Activated naive CD8-positive, alpha-beta T cell treated with anti-CD3 and anti-CD28 coated beads, Interleukin-2, amount 50 U/mL, for 16 hours (primary cell): ENCODE data around the gene RAB3B.

Experiments
- DNase-seq: peaks from one replicate; pipeline ENCODE4 v3.0.0-alpha.2; 2020; ENCODE audit warnings: low read depth, low spot score

Gene RAB3B

DNA sequence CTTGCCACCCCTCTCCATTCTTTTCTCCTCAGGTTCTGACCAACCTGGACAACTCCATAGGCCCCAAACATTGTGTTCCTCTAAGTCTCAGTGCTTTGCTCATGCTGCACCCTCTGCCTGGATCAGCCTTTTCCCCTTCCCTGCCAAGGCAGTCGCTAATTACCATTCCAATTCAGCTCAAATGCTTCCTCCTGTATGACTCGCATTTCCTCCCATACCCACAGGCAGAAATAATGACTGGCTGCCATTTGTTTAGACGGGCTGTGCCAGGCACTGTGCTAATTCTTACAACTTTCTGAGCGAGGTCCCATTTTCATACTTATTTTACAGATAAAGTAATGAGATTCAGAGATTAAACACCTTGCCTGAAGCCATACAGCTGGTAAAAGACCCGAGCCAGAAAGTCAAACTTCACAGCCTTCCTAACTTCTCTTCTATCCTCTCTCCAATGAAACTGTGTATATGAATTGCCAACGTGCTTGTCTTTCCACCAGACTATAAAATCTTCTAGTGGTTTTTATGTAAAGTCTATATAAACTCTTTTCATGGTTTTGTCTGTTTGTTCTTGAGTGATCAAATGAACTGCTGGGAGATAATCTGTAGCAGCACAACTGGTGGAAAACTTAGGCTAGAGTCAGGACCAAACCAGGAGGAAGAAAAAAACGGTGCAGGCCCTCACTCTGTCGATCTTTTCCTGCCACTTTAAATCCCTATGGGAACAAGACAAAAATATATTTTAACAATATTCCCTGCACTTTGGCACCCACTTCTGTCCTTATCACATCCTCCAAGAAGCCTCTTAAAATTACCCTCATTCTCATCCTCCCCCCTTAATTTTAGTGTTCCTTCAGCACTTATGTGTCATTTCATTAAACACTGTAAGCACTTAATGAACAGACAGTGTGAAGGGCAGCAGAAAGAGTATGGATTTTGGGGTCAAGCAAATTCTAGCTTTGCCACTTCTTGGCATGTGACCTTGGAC is 33.7 kb downstream of the RAB3B start:
- DNase-seq, result no peak

- no peak for DNase-seq
These were observed 34.5 kb downstream of the RAB3B start for GRCh38 chr1:51955797-51956527.

GRCh38 chr1:51954783-51955182 is 35.7 kb downstream of the RAB3B start:
- no peak for DNase-seq

- no peak for DNase-seq
These were observed 37.4 kb downstream of the RAB3B start for GRCh38 chr1:51953079-51953478.

DNA sequence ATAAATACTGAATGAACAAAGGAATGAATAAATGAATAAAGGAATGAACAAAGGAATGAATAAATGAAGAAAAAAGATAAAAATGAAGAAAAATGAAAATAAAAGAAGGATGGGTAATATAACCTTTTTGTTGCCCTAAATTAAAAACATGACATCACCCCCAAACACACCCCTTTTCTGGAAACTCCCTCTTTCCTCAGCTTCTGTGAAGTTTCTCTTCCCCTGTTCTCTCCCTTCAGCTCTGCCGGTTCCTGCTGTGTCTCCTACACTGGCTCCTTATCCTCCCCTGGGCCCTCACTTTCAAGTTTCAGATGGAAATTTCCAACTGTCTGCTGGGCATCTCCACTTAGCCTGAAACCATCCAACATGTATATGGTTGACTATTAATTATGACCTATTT is 37.9 kb downstream of the RAB3B start:
- DNase-seq, result no peak

DNA sequence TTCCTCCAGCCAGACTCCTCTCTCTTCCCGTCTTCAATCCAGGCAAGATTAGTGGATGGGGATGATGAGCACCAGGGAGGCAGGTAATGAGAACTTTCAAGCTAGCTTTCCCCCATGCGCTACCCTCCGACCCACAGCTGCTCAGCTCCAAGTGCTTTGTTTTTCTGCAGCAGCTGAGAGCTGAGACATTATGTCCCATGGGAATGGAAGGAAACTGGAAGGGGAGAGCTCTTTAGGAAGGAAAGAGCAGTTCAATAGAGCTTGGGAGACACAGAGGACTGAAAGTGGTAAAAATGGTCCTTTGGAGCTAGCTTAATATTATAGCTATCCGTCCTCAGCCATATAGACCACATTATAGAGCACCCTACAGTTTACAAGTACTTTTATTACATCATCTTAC is 39.8 kb downstream of the RAB3B start:
- no peak for DNase-seq

DNA sequence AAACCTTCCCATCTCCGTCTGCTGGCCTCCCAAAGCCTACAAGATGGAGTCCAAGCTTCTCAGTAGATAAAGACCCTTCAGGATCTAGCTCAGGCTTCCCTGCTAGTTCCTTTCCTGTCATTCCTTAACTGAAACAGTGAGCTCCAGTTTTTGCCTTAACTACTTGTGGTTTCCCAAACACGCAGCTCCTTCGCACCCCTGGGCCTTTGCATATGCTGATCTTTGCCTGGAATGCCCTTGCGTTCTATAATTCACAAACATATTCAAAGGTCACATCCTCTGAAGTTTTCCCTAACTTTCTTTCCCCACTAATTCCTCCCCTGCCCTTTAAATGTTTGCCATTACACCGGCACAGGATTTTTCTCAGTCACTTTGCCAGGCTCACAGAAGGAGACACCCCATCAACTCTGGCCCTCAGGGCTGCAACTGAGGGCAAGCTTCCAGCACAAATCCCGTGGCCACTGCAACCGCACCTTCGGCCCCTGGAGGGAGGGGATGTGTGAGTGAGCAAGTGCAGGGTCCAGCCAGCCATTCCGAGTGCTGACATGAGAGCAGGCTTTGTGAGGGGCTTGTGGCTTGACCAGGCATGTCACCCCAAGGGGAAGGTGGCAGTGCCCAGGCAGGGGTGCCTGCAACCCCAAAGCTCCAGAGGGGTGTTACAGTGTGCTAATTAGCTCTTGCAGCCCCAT is 41.3 kb downstream of the RAB3B start:
- no peak for DNase-seq

DNA sequence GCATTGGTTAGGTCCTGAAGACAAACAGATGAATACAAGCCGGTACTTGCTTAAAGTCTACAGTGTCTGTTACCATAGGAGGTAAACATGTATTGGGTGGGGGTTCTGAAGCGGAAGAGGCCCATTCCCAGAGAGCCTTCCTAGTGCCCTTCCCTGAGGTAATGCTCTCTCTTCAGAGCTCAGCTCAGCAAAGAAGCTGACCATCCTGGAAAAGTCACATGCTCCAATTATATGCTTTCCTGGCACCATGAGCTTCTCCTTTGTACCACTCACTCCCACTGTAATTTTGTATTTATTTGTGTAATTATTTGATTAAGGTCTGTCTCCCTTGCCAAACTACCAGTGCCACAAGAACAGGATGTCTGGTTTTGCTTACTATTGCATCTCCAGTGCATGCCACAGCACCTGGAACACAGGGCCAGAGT is 42.0 kb downstream of the RAB3B start:
- no peak for DNase-seq

- DNase-seq, result no peak
These were observed 44.2 kb downstream of the RAB3B start for GRCh38 chr1:51946300-51946699.

GRCh38 chr1:51945591-51945990 is 44.9 kb downstream of the RAB3B start:
- DNase-seq, result no peak

- no peak for DNase-seq
These were observed 48.2 kb downstream of the RAB3B start for GRCh38 chr1:51942281-51942680.

- no peak for DNase-seq
These were observed 49.0 kb downstream of the RAB3B start for GRCh38 chr1:51941528-51941927.

- no peak for DNase-seq
These were observed 53.4 kb downstream of the RAB3B start for GRCh38 chr1:51937112-51937511.

DNA sequence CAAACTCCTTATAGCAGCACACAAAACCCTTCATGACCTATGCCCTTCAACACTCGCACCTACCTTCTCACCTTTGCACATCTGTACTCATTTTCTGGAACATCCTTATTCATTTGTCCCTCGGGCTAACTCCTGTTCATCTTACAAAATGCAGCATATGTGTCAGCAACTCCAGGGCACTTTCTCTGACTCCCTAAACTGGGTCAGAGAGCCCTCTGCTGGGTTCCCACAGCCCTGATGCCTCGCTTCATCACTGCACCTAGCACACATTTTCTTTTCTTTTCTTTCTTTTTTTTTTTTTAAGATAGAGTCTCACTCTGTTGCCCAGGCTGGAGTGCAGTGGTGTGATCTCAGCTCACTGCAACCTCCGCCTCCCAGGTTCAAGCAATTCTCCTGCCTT is 54.0 kb downstream of the RAB3B start:
- no peak for DNase-seq

DNA sequence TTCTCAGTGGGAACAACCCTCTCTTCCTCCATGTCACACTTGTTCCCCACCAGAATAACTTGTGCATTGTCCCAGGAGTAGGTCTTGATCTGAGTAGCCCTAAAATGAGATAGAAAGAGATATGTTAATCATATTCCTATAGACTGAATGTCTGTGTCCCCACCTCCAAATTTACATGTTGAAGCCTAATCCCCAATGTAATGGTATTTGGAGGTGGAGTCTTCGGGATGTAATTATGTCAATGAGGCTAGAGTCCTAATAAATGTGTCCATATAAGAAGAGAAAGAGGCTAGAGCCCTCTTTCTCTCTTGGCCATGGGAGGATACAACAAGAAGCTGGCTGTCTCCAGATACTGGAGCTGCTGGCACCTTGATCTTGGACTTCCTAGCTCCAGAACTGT is 57.2 kb downstream of the RAB3B start:
- DNase-seq, result no peak

GRCh38 chr1:51930329-51930728 is 60.2 kb downstream of the RAB3B start:
- no peak for DNase-seq

- no peak for DNase-seq
These were observed 61.6 kb downstream of the RAB3B start for GRCh38 chr1:51928896-51929295.

DNA sequence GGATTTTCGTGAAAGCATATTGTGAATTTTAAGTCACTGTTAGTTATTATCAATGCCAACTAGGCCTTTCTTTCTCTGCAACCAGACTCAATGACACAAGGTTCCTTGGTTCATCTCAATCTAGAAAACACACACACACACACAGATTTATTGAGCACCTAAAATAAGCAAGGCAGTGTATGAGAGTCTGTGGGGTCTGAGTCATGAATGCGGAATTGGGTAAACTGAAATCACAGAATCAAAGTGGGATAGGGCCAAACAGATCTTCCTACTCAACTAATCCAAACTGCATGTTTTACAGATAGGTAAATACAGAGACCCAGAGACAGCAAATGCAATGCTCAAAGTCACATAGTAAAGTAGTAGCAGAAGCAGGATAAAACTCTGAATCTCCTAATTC is 63.5 kb downstream of the RAB3B start:
- no peak for DNase-seq

- DNase-seq, result no peak
These were observed 64.2 kb downstream of the RAB3B start for GRCh38 chr1:51926171-51926812.

GRCh38 chr1:51924455-51924854 is 66.0 kb downstream of the RAB3B start:
- no peak for DNase-seq

DNA sequence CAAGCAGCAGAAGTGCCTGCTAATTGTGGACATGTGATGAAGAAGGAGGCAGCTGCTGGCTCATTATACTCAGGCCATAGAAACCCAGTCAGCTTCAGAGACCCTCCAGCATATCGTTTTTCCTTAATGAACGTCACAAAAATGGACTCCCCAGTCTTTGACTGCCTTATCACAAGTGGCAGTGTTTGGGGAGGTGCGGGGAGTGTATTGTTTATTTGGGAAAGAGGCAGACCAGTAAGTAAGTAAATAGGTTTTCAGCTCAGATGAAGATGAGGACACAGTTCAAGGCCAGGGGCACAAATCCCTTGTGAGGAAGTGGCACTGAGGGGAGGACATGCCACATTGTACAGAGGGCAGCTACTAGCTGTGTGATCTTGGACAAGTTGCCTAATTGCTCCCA is 68.5 kb downstream of the RAB3B start:
- no peak for DNase-seq

- DNase-seq, result no peak
These were observed 70.4 kb downstream of the RAB3B start for GRCh38 chr1:51920130-51920529.
